Lower leg skin (tissue), 4 donors: Measurements from ENCODE around the gene ZNF236. TPM values are rescaled to one million over a fixed set of nuclear protein-coding genes. Genes with fewer than 3 reads are reported as not detected.
"Not testable (repeated sequence)": the region's sequence is repeated elsewhere in the genome, so short reads cannot be mapped to it uniquely, and the experiment has no call there.

Source experiments
- DNase-seq, 2 donors: peaks; one replicate each; pipeline ENCODE4 v3.0.0-alpha.2; 2019; ENCODE audit warnings: low spot score in 2 of 2
- H3K4me3 ChIP-seq: fragments of 200-600 bp; sonication (generic); 2 replicates; pipeline ENCODE4 v1.5.1; 2017; ENCODE audit warnings: mild to moderate bottlenecking, low read depth; ENCODE audit not compliant: poor library complexity, severe bottlenecking
- POLR2A ChIP-seq, 2 donors: fragments of 450-650 bp; IDR thresholded peaks; one replicate each; pipeline ENCODE4 v1.6.1; 2016 to 2017; ENCODE audit warnings: antibody characterized with exemption in 2 of 2, mild to moderate bottlenecking in 1 of 2, moderate library complexity in 1 of 2
- WGBS, 2 donors: methylation state at CpG; one replicate each; pipeline ENCODE4 v1.1.5; 2018; 5-methylcytosine and 5-hydroxymethylcytosine counted together
- intact Hi-C: fragments of 100-400 bp; cut with DNase I; formaldehyde crosslinking; loops from one replicate; pipeline ENCODE4 v1.15.0; 2023; ENCODE audit warnings: low total_unique reads
- total RNA-seq, 4 donors: library from RNA; depleted of rRNA; stranded (reverse); fragments of >200 nt; gene quantifications; one replicate each; pipeline ENCODE4 v1.1.0, GENCODE V29; 2016
- TF ChIP-seq, protein P1 (sequence below), 3 donors: fragments of 450-650 bp; IDR thresholded peaks; one replicate each; pipeline ENCODE4 v1.5.1; 2016; ENCODE audit warnings: antibody characterized with exemption in 3 of 3, mild to moderate bottlenecking in 3 of 3, moderate library complexity in 2 of 3

ZNF236 gene
- total RNA-seq, 4 donors from 2014 or later, result 8.9 to 15.2 (median 11.8) TPM

GRCh38 chr18:76962851-76963250, 140.5 kb downstream of the ZNF236 start:
- DNase-seq, result no peak
- H3K4me3 ChIP-seq, result no peak overlapping the region
- TF ChIP-seq, protein P1, sequence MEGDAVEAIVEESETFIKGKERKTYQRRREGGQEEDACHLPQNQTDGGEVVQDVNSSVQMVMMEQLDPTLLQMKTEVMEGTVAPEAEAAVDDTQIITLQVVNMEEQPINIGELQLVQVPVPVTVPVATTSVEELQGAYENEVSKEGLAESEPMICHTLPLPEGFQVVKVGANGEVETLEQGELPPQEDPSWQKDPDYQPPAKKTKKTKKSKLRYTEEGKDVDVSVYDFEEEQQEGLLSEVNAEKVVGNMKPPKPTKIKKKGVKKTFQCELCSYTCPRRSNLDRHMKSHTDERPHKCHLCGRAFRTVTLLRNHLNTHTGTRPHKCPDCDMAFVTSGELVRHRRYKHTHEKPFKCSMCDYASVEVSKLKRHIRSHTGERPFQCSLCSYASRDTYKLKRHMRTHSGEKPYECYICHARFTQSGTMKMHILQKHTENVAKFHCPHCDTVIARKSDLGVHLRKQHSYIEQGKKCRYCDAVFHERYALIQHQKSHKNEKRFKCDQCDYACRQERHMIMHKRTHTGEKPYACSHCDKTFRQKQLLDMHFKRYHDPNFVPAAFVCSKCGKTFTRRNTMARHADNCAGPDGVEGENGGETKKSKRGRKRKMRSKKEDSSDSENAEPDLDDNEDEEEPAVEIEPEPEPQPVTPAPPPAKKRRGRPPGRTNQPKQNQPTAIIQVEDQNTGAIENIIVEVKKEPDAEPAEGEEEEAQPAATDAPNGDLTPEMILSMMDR (IDR thresholded peaks at IDR 0.05), result no peak
- no peak for TF ChIP-seq POLR2A (IDR thresholded peaks at IDR 0.05)
- intact Hi-C loops, result no loop called here
- 78 to 81% methylated on average over 1 of the region's 1 CpG for WGBS, 2 donors

DNA sequence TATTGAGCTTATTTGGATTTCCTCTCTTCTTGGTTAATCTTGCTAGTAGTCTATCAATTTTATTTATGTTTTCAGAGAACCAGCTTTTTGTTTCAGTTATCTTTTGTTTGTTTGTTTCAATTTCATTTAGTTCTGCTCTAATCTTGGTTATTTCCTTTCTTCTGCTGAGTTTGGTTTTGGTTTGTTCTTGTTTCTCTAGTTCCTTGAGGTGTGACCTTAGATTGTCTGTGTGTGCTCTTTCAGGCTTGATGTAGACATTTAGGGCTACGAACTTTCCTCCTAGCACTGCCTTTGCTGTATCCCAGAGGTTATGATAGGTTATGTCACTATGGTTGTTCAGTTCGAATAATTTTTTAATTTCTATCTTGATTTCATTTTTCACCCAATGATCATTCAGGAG, 141.6 kb downstream of the ZNF236 start:
- 97 to 98% methylated on average over 2 of the region's 2 CpGs for WGBS, 2 donors
- no peak for DNase-seq
- TF ChIP-seq, protein P1 (IDR thresholded peaks at IDR 0.05), result no peak
- no peak for TF ChIP-seq POLR2A (IDR thresholded peaks at IDR 0.05)
- intact Hi-C loops, result no loop called here
- H3K4me3 ChIP-seq, result no peak overlapping the region

DNA sequence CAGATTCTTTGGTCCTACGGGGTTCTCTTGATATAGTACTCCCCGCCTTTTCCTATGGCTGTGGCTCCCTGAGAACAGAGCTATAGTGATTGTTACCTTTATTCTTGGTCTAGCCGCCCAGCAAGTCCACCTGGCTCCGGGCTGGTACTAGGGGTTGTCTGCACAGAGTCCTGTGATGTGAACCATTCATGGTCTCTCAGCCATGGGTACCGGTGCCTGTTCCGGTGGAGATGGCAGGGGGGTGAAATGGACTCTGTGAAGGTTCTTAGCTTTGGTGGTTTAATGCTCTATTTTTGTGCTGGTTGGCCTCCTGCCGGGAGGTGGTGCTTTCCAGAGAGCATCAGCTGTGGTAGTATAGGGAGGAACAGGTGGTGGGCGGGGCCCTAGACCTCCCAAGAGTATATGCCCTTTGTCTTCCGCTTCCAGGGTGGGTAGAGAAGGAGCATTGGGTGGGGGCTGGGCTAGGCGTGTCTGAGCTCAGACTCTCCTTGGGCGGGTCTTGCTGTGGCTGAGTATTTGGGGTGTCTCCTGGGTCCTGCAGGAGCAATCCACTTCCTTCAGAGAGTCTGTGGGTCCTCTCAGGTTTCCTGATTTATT, 143.3 kb downstream of the ZNF236 start:
- 97% methylated on average over 11 of the region's 11 CpGs for WGBS, 2 donors
- H3K4me3 ChIP-seq, DNase-seq, intact Hi-C loops: not testable (repeated sequence)

- DNase-seq, H3K4me3 ChIP-seq, intact Hi-C loops: not testable (repeated sequence)
These were observed 144.9 kb downstream of the ZNF236 start for GRCh38 chr18:76967299-76967698.

DNA sequence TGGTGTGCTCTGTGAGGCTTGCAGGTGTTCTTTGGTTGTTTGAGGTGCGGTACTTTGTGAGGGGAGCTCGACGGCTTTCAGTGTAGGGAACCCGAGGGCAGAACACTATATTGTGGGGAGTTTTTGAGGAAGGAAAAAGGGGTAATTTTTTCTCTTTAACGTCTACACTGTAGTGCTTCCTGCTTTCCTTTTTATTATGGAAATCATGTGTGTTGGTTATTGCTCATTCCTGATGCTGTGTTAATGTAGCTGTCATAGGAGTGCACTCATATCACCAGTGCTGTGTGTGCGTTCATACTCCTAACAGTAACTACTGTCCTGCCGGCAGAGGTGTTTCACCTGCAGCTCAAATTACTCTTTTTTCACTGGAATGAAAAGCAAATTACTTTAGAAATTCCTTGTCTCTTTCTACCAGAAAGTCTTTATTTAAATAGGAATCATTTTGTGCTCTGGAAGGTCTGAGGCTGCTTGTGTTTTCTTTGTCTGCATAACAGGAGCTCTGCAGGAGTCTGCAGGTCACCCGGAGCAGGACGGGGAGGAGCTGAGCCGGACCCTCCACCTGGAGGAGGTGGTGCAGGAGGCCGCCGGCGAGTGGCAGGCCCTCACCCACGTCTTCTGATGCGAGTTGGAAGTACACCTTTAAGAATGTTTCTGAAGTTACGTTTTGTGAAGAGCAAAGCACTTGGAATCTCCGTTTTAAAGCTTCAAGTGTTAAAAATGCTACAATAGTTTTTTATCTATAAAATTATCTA, 145.5 kb downstream of the ZNF236 start:
- WGBS, 2 donors, result 68 to 74% methylated on average over 17 of the region's 17 CpGs

GRCh38 chr18:76970770-76971559, 148.6 kb downstream of the ZNF236 start:
- DNase-seq, result no peak
- no peak overlapping the region for H3K4me3 ChIP-seq
- TF ChIP-seq POLR2A (IDR thresholded peaks at IDR 0.05), result no peak
- TF ChIP-seq, protein P1 (IDR thresholded peaks at IDR 0.05), result no peak
- intact Hi-C loops, result no loop called here
- 85 to 86% methylated on average over 11 of the region's 11 CpGs for WGBS, 2 donors

More for the DNA sequence above, 145.5 kb downstream of the ZNF236 start:
- TF ChIP-seq POLR2A (IDR thresholded peaks at IDR 0.05), result no peak
- TF ChIP-seq, protein P1 (IDR thresholded peaks at IDR 0.05), result no peak
- H3K4me3 ChIP-seq, result no peak overlapping the region
- intact Hi-C loops, result no loop called here
- DNase-seq, result no peak
